GM06990 (cell line): ENCODE measurements around the gene MYH16.
"Not testable (repeated sequence)": the region's sequence is repeated elsewhere in the genome, so short reads cannot be mapped to it uniquely, and the experiment has no call there.

Source experiments
- DNase-seq: peaks from one replicate; pipeline ENCODE4 v3.0.0-alpha.2; 2011; ENCODE audit not compliant: insufficient read length; ENCODE audit errors: extremely low read depth
- H3K27me3 ChIP-seq: replicated peaks from 2 replicates; pipeline ENCODE4 v1.6.0; 2011; ENCODE audit warnings: low read length; ENCODE audit not compliant: control insufficient read depth, insufficient read depth
- H3K36me3 ChIP-seq: 2 replicates; pipeline ENCODE4 v1.5.1; 2011; ENCODE audit warnings: low read length; ENCODE audit not compliant: control insufficient read depth, insufficient read depth
- H3K4me3 ChIP-seq: replicated peaks from 2 replicates; pipeline ENCODE4 v1.5.1; 2011; ENCODE audit warnings: low read depth, mild to moderate bottlenecking, control low read depth, low read length
- TF ChIP-seq, protein P1 (sequence below): IDR thresholded peaks from 2 replicates; pipeline ENCODE4 v1.5.1; 2011; ENCODE audit warnings: low read length, control low read depth, mild to moderate bottlenecking, inconsistent platforms; ENCODE audit not compliant: insufficient read depth, poor library complexity, severe bottlenecking

Gene MYH16

DNA sequence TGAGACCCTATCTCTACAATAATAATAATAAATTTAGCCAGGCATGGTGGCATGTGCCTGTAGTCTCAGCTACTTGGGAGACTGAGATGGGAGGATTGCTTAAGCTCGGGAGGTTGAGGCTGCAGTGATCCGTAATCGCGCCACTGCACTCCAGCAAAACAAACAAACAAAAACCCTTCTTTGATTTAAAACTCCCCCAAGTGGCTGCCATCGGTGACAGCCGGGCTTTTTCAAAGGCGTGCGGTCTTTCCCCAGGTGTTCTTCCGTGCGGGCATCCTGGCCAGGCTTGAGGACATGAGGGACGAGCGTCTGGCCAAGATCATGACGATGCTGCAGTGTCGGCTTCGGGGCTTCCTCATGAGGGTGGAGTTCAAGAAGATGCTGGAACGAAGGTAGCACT lies 1.9 kb upstream of the MYH16 start:
- Histone ChIP-seq H3K4me3 (no peak overlapping the region), H3K36me3 (no peaks in the 10 kb centered on the region), H3K27me3 (no peaks in the 10 kb centered on the region; the same call in 1 of the 2 replicates)
- TF ChIP-seq, protein P1, sequence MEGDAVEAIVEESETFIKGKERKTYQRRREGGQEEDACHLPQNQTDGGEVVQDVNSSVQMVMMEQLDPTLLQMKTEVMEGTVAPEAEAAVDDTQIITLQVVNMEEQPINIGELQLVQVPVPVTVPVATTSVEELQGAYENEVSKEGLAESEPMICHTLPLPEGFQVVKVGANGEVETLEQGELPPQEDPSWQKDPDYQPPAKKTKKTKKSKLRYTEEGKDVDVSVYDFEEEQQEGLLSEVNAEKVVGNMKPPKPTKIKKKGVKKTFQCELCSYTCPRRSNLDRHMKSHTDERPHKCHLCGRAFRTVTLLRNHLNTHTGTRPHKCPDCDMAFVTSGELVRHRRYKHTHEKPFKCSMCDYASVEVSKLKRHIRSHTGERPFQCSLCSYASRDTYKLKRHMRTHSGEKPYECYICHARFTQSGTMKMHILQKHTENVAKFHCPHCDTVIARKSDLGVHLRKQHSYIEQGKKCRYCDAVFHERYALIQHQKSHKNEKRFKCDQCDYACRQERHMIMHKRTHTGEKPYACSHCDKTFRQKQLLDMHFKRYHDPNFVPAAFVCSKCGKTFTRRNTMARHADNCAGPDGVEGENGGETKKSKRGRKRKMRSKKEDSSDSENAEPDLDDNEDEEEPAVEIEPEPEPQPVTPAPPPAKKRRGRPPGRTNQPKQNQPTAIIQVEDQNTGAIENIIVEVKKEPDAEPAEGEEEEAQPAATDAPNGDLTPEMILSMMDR: no peak
- DNase-seq: no peak

DNA sequence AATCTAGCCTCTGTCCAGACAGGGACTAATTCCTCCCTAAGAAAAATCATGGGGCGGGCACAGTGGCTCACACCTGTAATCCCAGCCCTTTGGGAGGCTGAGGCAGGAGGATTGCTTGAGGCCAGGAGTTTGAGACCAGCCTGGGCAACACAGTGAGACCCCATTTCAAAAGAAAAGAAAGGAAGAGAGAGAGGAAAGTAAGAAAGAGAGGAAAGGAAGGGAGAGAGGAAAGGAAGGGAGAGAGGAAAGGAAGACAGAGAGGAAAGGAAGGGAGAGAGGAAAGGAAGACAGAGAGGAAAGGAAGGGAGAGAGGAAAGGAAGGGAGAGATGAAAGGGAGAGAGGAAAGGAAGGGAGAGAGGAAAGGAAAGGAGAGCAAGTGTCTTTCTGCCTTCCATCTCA lies 922 bp downstream of the MYH16 start:
- H3K36me3 ChIP-seq, H3K4me3 ChIP-seq, H3K27me3 ChIP-seq, DNase-seq: not testable (repeated sequence)

DNA sequence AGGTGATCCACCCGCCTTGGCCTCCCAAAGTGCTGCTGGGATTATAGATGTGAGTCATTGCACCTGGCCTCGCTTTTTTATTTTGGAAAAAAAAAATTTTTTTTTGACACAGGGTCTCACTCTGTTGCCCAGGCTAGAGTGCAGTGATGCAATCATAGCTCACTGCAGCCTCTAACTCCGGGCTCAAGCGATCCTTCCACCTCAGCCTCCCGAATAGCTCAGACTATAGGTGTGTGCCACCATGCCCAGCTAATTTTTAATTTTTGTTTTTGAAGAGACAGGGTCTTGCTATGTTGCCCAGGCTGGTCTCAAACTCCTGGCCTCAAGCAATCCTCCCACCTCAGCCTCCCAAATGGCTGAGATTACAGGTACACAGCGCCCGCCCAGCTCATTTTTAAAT lies 2.3 kb downstream of the MYH16 start:
- H3K36me3 ChIP-seq, H3K4me3 ChIP-seq, H3K27me3 ChIP-seq, DNase-seq: not testable (repeated sequence)

DNA sequence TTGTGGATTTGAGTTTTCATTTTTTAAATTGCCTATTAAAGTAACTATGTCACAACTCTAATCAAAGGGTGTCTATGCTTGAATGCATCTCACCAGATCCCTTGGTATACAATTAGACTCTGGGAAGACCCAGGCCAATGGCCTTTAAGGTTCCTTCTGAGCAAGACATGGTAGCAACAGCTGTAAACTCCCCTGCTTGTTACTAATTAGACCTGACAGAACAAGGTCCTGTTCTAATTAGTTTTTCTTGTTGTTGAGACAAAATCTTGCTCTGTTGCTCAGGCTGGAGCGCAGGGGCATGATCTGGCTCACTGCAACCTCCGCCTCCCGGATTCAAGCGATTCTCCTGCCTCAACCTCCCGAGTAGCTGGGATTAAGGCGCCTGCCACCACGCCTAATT lies 2.9 kb downstream of the MYH16 start:
- TF ChIP-seq, protein P1: no peak
- Histone ChIP-seq H3K27me3 (no peaks in the 10 kb centered on the region), H3K4me3 (no peak overlapping the region), H3K36me3 (no peaks in the 10 kb centered on the region)
- DNase-seq: no peak

DNA sequence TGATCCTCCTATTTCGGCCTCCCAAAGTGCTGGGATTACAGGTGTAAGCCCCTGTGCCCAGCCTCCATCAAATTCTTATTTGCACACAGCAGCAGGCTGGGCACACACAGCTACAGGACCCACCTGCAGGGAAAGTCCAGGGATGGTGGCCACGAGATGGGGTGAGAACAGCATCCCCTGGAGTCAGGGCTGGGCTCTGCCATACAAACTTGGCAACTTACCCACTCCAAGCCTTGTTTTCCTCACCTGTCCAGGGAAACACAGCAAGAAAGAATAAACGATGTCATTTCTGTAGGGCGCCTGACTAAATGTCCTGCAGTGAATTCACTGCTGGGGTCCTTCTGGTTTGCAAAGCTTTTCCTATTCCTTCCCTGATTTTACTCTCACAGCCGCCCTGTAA lies 5.5 kb downstream of the MYH16 start:
- H3K4me3 ChIP-seq: no peak overlapping the region
- no peak for DNase-seq
- H3K27me3 ChIP-seq: no peaks in the 10 kb centered on the region
- TF ChIP-seq, protein P1: no peak
- no peaks in the 10 kb centered on the region for H3K36me3 ChIP-seq

DNA sequence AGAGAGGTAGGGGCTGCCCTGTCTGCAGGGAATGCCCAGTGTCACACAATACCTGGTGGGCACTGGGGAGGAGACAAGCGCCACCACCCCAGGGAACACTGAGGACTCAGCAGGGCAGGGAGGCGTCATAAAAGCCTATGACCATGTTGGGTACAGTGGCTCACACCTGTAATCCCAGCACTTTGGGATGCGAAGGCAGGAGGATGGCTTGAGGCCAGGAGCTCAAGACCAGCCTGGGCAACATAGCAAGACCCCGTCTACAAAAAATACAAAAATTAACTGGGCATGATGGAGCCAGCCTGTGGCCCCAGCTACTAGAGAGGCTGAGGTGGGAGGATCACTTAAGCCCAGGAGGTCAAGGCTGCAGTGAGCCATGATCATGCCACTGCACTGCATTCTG lies 11.5 kb downstream of the MYH16 start:
- not testable (repeated sequence) for H3K36me3 ChIP-seq, H3K27me3 ChIP-seq, DNase-seq, H3K4me3 ChIP-seq

DNA sequence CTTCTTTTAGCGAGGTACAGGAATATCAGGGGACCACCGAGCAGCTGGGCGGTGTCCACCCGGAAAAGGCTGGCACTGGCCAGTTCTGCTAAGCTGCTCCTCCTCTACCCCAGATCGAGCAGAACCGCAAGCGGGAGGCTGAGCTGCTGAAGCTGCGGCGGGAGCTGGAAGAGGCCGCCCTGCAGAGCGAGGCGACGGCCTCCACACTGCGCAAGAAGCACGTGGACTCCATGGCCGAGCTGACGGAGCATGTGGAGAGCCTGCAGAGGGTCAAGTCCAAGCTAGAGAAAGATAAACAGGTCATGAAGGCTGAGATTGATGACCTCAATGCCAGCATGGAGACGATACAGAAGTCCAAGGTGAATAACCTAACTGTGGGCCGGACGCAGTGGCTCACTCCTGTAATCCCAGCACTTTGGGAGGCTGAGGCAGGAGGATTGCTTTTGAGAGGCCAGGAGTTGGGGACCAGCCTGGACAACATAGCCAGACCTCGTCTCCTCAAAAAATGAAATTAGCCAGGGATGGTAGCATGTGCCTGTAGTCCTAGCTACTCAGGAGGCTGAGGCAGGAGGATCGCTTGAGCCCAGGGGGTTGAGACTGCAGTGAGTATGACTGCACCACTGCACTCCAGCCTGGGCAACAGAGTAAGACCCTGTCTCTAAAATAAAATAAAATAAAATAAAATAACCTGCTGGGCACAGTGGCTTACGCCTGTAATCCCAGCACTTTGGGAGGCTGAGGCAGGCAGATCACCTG lies 15.3 kb downstream of the MYH16 start:
- TF ChIP-seq, protein P1: no peak
- no peaks in the 10 kb centered on the region for H3K27me3 ChIP-seq
- H3K4me3 ChIP-seq: no peak overlapping the region
- no peak for DNase-seq
- no peaks in the 10 kb centered on the region for H3K36me3 ChIP-seq
